GM18526 (cell line): ENCODE results near the gene PFN2.

Experiments used
- POLR2A ChIP-seq: IDR thresholded peaks from 3 replicates; pipeline ENCODE4 v1.6.1; 2011; ENCODE audit not compliant: insufficient read length; ENCODE audit errors: extremely low read depth

Gene PFN2

GRCh38 chr3:149970716-149971402 is at the start of gene PFN2:
PFN2 (minus strand) TSS chr3:149970895; CDS start chr3:149970856, 39 bp downstream.
- no peak for TF ChIP-seq POLR2A

DNA sequence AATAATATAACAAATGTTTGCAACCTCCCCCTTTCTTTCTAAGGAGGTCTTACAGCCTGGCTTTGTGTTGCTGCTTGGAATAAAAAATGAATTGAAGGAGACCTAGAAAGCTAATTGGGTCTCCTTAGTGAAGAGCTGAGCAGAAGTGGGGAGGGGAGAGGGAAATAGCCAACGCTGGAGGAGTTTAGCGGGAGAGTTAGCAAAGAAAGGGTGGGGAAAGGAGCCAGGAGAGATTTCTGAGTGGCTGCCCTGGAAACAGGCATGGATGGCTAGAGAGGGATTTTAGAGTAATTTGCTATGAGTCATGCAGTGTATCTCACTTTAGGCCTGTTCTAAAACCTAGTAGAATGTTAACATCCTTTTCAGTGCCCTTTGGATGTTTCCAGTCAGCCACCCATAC is 45.2 kb upstream of the PFN2 start:
- TF ChIP-seq POLR2A = no peak

- TF ChIP-seq POLR2A = no peak
These were observed 44.1 kb upstream of the PFN2 start for GRCh38 chr3:150014782-150015181.

GRCh38 chr3:150013801-150014200 is 43.1 kb upstream of the PFN2 start:
- no peak for TF ChIP-seq POLR2A

DNA sequence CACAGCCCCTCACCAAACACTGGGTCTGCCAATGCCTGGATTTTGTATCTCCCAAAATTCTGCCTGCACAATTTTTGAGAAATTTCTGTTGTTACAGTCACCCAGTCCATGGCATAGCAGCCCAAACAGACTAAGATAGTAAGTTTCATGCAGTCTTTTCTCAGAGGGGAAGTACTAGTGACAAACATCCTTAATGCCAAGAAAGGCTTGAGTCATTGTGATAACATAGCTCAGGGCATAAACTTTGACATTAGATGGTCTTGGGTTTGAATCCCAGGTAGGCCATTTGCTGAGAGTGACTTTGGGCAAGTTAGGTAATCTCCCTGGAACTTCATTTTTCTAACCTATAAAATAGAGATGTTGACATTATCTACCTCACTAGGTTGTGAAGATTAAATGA is 36.1 kb upstream of the PFN2 start:
- no peak for TF ChIP-seq POLR2A

DNA sequence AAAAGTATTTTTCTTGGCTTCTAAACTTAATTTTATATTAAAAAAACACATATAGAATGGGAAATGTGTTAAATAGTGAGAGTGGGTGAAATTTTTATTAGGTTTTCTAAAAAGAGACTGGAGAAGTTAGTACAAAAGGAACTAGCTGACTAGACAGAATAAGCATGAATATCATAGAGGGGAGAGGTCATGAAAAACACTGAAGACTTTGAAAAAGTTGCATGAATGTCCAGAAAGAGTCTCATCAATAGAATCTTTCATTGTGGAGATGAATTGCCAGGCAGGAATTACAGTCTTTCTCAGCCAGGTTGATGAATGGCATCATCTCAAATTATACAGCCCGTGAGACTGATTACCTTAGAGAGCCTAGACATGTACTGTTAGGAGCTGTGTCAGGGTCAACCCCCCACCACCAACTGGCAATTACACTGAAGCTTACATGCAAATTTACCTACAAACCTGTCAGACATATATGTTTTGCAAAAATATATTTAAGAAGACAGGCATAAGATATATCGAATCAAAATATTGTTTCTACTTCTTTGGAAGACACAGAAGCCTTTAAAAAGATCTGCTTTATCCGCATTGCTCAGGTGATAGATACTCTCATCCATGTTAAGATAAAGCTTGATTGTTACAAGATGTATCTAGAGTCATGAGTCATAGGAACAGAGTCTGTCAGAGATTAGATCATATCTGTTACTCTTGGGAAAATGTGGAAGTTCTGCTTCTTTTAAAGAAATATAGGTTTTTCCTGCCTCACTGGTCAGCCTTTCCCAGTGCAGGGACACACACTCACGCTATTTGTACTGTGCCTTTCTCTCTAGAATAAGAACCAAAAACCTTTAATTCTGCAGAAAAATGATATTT is 34.8 kb upstream of the PFN2 start:
- no peak for TF ChIP-seq POLR2A

DNA sequence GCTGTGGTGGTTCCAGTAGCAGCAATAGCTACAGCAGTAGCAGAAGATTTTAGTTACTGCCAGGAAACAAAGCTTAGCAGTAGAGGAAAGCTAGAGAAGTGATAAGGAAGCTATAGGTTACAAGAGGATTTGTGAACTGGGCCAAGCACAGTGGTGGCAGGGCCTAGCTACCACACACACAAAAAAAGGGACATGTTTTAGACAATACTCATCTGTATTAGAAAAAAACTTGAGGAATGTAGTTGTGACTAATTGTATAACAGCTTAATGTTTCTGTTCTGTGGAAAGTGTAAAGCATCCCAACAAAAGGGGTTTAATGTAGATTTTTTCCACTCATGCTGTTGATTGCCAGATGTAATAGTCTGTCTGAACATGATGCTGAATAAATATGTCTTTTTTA is 29.9 kb upstream of the PFN2 start:
- no peak for TF ChIP-seq POLR2A

DNA sequence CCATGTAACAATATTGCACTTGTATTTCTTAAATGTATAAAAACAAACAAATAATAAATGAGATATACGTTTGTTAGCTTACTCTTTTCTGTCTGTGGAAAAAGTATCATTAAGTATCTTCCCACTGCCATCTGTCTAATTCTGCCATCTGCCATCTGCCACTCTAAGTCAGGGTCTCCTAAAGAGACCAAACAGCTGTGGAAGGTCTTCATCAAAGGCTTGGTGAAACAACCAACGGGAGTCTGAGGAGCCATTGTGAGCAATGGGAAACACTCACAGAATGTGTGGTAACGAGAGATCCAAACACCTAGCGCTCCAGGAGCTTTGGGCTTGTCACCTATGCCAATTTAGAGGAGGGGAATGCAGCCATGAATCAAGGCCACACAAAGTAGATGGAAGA is 28.7 kb upstream of the PFN2 start:
- TF ChIP-seq POLR2A = no peak

DNA sequence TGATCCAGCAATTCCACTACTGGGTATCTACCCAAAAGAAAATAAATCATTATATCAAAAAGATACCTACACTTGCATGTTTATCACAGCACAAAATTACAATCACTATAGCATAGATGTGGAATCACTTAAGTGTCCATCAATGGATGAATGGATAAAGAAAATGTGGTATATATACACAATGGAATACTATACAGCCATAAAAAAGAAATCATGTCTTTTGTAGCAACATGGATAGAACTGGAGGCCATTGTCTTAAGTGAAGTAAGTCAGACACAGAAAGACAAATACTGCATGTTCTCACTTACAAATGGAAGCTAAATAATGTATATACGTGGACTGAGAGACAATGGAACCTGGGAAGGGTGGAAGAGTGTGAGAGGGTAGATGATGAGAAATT is 28.3 kb upstream of the PFN2 start:
- no peak for TF ChIP-seq POLR2A

- TF ChIP-seq POLR2A = no peak
These were observed 21.8 kb upstream of the PFN2 start for GRCh38 chr3:149992416-149993058.

DNA sequence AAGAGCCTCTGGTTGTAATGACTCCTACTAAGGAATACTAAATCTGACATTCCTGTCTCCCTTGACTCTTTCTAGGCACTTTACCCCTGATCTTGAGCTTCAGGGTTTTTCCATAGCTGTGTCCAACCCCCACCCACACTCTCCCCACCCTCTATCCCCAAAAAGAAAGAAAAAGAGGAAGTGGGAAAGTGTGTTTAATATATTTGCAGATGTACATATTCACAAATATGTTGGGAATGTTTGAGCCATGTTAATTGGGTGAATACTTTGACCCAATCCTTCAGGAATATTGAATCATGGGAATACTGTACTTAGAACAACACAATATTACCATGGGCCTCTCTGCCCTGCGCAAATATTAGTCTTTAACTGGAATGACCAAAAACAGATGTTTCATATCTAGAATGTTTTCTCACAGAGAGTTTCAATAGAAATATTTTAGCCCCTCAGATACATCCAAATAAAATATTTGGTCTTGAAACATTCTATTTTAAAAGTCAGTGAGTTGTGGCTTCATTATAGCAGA is 19.8 kb upstream of the PFN2 start:
- no peak for TF ChIP-seq POLR2A

GRCh38 chr3:149989307-149989706 is 18.6 kb upstream of the PFN2 start:
- no peak for TF ChIP-seq POLR2A

- TF ChIP-seq POLR2A = no peak
These were observed 12.9 kb upstream of the PFN2 start for GRCh38 chr3:149983628-149984027.

GRCh38 chr3:149977386-149977785 is 6.7 kb upstream of the PFN2 start:
- no peak for TF ChIP-seq POLR2A

DNA sequence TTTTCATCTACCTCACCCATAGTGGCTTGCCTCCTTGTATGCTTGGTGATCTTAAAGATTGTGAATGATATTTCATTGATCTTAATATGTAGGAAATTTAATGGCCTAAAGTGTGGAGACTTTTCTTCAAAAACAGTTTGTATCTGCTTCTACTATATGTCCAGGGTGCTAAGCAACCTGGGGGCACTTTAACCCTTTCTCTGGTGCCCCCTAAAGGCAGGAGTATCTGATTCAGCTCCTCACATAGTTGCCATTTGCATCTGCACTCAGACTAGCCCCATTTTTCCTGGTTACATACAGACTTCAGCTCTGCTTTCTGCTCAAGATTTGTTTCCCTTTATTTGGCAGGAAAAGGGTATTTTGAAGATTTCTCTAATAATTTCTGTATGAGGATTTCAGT is 5.2 kb upstream of the PFN2 start:
- TF ChIP-seq POLR2A = no peak
